ENCODE data around the gene SLC4A5.
"Not testable (repeated sequence)": the region's sequence is repeated elsewhere in the genome, so short reads cannot be mapped to it uniquely, and the experiment has no call there.

Gene SLC4A5

DNA sequence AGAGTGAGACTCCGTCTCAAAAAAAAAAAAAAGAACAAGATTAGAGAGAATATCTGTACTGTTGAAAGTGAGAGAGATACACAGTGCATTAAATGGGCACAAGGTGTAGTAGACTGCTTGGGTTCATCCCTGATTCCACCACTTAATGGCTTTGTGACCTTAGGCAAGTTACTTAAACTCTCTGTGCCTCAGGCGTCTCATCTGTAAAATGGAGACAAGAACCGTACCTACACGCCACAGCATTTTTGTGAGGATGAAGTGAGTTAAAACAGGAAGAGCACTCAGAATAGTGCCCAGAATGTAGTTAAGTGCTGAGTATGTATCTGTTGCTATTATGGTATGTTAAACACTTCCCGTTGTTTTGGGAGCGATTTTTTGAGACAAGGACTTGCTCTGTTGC lies 80.5 kb downstream of the SLC4A5 start:
- DNase-seq = no peak

DNA sequence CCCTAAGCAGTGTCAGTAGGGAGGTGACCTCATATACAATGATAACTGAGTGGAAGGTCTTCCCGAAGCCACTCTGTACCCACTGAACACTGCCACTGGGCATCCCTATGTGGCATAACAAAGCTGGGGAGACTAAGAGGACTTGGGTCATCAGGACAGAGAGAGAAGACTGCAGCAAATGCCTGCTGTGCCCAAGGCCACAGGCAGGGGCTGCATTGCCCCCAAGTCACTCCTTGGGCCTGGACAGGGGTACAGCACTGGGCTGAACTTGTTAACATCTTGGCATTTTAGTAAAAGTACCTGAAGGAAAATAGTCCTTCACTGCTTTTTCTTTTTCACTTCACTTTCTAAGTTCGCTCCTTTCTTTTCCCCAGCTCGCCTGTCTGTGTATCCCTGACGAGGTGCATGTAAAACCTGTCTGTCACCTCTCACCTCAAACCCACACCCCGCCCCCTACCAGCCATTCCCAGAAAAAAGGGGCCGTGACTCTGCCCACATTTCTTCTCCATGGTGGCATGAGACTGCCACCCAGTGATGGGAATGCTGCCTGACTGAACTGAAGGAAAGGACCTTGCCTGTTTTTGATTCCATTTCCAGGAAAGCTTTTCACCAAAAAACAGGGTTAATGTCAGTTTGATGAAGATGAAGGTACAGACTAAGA lies 81.9 kb downstream of the SLC4A5 start:
- no peak for DNase-seq

DNA sequence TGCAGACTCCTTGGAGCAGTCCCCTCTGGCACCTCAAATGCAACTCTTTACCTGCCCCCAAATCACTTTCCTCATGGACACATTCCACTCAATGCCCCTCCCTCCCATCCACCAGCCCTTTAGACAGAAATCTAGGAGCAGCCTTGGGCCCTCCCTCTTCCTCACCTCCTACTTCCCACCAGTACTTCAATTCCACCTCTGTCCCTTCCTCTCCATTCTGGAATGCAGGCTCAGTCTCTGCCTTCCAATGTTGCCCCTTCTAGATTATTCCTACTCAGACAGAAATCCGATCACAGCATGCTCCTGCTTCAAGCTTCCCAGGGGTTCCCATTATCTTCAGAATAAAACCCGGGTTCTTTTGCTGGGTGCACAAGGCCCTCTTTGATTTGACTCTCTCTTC lies 82.7 kb downstream of the SLC4A5 start:
- DNase-seq = no peak

DNA sequence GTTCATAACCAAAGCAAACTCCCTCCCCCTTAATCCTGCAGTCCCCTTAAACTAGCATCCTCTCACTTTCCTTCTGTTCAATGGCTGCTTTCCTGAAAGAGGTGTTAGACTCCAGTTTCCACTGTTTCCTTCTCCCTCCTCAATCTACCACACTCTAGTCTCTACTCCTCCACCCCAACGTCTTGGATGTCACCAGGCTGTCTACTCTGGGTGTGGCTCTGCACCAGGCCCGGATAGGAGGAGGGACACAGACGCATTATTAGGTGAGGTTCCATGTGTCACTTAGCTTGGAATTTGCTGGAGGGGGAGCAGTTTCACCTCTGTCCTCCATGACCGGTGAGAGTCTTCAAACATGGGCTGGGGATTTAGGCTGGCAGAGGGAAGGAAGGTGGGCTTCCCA lies 83.5 kb downstream of the SLC4A5 start:
- DNase-seq = no peak

DNA sequence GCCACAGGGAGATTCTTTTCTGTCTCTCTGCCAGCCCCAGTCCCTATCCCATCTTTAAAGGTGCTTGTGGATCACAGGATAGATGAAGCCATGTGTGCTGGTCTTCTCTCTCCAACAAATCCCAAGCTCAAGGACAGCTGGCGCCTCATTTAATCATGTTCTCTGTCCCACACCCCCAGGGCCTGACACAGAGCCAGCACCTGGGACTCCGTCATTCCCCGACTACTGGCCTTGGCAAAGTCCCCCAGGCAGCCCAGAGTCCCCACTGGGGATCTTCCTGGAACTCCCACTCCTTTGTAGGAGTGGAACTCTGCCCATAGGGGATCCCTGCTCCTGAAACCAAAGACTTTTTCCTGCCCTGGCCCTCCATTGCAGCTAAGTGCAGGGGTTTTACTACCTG lies 84.0 kb downstream of the SLC4A5 start:
- no peak for DNase-seq

DNA sequence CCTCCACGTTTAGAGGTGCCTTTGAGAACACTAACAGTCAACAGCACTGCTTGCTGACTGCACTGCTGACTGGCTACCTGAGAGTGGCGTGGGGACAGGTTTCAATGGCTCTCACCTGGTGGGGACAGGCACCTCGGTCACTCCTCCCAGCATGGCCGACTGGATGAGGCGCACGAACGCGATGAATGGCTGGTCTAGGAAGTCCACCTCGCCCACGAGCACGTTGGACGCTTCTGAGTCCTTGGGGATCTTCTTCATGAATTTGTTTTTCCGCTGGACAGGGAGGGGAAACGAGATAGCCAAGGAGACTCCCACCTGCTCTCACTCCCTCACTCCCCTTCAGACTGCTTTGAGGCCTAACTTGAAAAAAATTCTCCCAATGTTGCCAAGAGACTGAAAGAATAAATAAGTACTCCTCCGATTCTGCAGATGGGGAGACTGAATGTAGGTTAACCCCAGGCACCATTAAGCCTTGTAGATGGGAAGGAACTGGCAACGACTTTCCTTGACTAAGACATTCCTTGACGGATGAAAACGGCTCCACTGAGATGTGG lies 87.5 kb downstream of the SLC4A5 start:
- no peak for DNase-seq

DNA sequence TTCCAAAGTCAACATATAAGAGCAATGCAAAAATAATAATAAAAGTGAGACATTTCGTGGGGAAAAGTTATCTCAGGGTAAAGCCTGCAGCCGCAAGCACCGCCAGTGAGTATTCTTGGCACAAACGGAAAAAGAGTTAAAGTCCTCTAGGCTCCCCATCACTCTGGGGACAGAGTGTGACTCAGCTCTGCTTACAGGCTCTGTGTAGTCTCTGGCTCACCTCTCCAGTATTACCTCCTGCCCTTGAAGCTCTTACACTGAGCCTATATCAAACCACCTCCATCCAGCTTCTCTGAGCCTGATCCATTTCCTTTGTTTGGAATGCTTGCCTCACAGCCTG lies 89.3 kb downstream of the SLC4A5 start:
- DNase-seq = no peak

DNA sequence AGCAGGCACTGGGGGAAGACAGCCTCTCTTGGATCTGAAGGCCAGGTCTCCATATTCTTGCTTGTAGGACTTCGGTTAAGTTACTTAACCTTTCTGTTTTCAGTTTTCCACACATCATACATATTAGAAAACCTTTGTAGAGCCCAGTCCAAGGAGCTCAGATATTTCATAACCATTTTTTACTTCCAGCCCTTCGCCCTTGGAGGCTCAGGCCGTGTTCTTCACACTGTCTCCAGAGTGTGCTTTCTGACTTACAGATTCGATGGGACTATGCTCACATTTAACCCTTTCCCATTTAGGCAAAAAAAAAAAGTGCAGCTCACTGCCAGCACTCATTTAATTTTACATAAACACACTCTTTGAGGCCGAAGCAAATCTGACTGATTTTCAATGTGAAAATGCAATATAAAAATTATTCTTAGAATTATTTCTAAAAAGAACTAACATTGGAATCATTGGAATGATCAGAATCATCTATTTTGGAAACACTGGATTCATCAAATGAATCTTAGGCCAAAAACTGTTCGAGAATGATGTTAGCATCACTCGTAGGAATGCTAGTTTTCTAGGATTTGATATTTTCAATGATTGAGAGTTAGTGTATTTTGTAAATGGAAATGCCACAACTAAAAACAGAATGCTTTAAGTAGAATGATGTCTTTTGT lies 89.8 kb downstream of the SLC4A5 start:
- no peak for DNase-seq

DNA sequence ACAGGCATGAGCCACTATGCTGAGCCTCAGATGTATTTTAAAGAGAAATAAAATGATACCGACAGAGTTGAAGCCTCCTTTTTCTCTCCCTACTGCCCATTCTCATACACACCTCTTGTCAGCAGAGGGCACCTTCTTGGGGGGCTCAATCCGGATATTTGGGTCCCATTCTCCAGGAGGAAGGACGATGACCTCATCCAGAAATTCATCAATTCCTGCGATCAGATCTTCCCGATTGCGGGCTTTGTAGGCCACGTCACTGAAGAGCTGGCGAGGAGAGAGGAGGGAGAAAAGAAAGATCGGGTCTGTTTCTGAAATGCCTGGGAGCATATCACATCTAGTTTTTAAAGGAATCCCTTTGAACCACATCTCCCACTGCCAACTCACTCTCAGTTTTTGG lies 90.4 kb downstream of the SLC4A5 start:
- no peak for DNase-seq

DNA sequence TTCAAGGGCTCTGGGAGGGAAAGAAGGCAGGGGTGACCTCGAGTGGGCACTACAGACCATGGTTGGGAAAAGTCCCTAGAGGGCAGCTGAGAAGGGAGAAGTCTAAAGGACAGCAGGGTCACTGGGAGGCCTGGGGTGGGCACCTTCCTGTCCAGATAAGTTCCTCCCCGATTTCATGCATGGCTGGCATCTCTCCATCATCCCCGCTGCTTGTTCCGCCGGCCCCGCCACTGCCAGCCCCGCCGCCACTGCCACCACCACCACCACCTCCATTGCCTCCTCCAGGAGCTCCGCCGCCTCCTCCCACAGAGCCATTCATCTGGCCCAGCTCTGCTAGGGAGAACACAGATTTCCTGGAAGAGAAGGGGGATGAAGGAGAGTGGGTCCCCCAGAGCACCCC lies 91.2 kb downstream of the SLC4A5 start:
- no peak for DNase-seq

DNA sequence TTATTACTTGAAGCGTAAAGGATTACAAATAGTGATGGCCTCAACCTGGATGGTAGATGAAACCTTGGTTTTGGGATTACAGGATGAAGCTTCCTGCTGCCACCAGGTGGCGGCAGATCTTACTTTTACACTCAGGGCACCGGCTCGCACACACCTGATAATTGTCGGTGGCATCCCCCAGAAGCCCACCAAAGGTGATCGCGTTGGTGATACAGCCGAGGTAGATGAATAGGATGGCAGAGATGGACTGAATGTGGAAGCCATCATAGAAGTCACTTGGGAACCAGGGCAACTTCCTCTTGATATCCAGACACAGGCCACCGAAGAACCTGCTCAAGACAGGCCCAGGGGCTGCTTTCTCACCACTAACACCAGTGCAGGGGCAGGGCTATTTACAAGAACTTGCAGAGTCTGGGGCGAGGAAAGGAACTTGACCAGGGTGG lies 93.0 kb downstream of the SLC4A5 start:
- no peak for DNase-seq

DNA sequence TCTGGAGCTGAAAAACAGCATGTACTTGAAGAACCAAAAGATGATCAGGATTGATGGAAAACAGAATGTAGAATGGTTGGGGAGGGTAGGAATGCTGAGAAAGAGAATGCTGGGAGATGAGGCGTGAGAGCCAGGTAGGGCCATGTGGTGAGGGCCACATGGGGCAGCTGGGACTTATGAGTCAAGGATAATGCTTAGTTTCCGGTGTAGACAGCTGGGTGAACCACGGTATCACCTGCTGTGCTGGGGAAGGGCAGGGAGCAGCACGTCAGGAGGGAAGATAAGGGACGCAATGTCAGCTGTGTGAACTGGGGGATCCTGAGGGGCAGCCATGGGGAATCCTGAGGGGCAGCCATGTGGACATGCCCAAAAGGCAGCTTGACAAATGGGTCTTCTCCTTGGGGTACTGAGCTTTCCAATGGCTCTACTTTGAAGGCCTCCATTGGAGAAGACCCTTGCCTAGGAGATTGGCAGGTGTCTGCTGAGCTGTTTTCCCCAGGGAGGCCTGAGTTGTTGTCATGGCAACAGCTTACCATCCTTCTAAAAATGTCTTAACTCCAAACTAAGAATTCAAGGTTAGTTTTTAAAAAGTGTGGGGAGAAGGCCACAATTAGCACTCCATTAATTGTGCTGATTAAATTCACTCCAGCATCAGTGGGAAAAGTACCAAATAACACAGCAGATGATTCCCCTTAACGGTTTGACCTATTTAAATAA lies 93.7 kb downstream of the SLC4A5 start:
- no peak for DNase-seq

DNA sequence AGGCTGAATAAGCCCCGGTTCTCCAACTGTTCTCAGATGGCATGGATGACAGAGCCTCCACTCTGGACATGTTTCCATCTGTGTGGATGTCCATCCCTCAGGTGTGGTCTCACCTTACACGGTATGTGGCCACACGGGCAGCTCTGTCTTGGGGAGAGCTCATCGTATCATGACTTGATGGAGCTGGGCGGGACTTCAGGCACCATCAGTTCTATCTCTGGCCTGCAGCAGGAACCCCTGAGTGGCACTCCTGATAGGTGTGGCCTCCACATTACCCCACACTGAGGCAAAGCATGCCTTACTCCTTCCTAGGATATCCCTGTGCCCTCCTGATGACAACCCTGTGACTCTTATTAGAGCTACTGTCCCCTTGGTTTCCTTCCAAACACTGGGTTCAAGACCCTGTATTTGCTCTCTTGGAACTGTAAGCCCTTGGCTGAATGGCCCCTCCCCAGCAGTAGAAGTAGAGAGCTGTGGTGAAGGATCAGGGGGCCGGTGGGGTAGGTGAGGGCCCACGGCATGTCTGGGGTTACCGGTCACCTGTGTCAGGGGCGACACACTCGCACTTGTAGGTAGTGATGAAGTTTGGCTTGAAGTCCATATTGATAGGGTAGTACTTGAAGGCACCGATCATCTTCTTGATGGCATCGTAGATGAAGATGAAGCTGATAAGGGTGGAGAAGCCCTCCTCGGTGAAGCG lies 96.6 kb downstream of the SLC4A5 start:
- no peak for DNase-seq

DNA sequence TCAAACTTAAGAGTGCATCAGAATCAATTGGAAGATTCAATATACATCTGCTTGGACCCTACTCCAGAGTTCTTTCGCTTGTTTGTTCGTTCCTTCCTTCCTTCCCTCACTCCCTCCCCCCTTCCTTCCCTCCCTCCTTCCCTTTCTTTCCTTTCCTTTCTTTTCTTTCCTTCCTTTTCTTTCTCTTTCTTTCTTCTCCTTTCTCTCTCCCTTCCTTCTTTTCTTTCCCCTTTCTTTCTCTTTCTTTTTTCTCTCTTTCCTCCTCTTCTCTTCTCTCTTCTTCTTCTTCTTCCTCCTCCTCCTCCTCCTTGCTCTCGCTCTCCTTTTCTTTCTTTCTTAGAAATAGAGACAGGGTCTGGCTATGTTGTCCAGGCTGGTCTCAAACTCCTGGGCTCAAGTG lies 98.9 kb downstream of the SLC4A5 start:
- no peak for DNase-seq

DNA sequence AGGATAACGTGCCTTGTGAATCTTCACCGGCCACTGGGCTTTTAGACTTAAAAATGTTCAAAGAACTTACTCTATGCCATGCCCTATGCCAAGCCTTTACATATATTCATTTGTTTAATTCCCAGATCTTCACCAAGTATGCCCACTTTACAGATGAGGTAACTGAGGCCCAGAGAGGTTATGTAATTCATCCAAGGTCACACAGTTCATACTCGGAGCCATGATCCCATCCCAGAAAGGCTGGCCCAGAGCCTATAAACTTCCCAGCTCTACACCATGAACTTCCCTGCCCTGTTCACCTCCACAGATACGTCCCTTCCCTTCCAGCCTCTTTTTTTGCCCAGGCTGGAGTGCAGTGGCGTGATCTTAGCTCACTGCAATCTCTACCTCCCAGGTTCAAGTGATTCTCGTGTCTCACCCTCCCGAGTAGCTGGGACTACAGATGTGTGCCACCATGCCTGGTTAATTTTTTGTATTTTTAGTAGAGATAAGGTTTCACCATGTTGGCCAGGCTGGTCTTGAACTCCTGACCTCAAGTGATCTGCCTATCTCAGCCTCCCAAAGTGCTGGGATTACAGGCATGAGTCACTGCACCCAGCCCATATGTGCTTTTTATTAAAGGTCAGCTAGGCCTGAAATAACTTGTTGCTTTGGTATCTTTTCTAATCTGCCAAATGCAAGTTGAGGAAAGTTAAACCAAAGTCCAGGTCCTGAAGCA lies 100.7 kb downstream of the SLC4A5 start:
- no peak for DNase-seq

DNA sequence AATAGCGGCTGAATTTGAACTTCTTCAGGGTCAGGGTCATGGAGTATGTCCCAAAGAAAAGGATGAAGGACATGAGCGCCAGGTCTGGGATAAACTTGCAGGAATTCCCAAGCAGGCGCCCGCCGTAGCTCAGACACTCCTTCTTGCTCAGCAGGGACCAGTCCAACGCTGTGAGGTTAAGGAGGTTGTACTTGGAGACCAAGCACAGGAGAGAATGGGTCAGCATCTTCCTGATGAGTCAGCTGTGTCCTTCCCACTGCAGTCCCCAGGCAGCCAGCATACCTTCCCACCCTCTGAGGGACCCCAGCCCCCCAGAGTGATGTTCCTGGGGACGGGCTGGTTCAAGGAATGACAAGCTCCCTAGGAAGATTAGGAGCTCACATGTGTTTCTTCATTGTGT lies 103.9 kb downstream of the SLC4A5 start:
- no peak for DNase-seq

DNA sequence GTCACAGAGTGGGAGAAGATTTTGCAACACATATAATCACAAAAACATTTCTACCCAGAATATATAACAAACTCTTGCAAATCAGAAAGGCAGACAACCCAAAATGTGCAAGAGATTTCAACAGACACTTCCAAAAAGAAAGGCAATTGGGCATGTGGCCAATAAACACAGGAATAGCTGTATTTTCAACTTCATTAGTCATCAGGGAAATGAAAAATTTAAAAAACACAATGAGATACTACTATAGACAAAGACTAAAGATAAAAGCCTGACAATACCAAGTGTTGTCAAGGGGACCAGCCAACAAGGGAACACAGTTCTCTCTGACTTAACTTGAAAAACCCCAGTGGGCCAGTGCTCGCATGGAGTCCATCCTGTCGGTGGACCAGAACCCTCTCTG lies 104.3 kb downstream of the SLC4A5 start:
- no peak for DNase-seq

DNA sequence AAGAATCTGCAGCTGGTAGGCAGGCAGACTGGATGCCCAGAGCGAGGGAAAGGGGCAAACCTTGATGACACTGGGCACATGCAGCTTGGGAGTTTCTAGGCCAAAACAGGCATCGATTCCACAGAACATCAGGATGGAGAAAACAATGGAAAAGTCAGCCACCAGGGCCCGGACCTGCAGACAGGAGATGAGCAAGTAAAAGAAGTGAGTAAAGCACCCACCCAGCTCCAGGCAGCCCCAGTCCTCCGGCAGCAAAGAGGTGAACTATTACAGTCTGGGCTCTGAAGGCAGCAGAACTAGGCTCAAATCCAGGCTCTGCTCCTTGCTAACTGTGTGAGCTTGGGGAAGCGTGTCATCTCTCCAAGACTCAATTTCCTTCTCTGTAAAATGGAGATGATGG lies 108.2 kb downstream of the SLC4A5 start:
- no peak for DNase-seq

DNA sequence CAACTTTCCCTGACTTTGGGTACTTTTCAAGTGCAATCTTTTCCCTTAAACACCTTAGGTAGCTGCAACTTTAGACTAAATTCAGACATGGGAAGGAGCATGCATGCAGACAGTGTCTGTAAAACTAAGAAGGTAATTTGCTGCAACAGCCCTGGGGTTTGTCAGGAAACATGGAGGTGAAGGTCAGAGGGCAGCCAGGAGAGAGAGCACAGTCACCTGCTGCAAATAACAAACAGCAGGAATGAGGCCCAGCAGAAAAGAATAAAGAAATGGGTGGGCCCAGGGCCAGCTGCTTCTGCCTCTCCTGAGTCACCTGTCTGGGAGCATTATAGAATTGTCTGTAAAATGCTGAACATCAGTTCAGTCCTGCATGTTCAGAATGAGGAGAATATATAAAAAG lies 109.6 kb downstream of the SLC4A5 start:
- no peak for DNase-seq

DNA sequence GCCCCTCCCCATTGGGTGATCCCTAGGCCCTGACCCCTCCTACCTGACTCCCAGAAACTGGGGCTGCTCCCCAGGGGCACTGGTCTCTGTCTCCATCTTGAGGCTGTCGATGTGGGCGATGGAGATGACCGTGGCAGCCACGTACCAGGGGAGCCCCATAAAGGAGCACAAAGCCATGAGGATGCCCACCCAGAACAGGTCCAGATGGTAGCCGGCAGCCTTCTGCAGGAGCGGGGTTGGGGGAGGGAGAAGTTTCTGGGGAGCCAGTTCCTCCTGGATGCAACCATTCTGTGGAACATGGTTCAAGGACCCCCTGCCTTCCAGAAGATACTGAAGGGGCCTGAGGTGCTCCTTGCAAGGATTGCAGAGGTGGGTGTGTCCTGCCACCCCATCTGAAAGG lies 110.8 kb downstream of the SLC4A5 start:
- DNase-seq = no peak

DNA sequence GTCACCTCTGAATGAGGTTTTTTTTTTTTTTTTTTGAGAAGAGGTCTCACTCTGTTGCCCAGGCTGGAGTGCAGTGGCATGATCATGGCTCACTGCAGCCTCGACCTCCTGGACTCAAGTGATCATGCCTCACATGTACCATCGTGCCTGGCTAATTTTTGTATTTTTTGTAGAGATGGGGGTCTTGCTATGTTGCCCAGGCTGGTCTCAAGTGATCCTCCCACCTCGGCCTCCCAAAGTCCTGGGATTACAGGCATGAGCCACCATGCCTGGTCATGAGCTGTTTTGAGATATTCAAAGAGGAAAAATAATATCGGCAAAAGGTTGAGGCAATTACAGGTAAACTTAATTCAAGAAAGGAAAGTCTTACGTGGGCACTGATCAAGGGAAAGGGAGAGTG lies 113.4 kb downstream of the SLC4A5 start:
- not testable (repeated sequence) for DNase-seq

DNA sequence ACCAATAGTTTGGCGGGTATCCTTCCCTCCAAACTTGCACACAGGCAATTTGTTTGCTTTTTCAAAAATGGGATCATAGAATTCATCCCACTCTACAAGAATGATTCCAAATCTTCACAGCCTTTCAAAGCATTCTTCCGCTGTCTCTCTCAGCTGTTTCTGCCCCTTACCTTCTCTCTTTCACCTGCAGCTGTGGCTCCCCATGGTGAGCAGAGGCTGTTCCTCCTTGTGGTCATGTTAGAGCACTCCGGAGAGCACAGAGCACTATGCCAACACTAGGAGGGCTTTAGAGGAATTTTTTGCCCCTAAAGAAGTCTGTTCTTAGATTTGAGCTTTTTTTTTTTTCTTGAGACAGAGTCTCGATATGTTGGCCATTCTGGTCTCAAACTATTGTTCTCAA lies 114.4 kb downstream of the SLC4A5 start:
- no peak for DNase-seq

DNA sequence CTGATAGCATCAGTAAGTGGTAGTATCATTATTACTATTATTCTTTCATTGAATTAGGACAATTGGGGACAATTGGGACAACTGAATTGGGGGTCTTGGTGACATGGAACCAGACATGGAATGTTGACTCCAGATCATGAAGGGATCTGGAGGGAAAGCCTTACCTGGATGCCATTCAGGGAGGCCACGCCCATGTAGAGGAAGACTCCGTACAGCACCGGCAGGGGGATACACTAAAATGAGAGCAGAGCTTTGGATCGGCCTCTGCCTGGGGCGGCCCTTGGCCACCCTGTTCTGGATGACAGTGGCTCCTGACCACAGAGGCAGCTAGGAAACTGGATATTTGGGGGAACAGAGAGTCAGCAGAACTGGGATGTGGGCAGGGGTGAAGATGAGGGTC lies 115.6 kb downstream of the SLC4A5 start:
- DNase-seq = no peak
